Measurements from ENCODE around the gene RANGAP1.

RANGAP1 gene

DNA sequence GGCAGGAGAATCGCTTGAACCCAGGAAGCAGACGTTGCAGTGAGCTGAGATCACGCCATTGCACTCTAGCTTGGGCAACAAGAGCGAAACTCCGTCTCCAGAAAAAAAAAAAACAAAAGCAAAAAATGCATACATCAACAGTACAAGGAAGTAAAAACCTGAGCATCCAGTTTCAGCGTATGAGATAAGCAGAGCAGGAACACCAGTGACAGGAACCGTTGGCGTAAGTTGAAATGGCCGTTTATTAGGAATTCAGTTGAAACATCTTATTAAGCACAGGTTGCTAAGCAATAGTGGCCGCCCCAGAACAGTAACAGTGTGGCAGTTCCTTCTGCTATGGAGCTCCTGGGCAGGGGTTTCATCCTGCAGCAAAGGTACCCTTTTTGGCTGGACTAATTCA, 84.8 kb downstream of the RANGAP1 start:
- Histone ChIP-seq H3K27ac (no peak overlapping the region), H3K9me3 (no peaks in the 10 kb centered on the region), H3K4me1 (peaks cover 0 to 24% (median 15%) of the 10 kb centered on the region in 4 donors), H3K36me3 (no peaks in the 10 kb centered on the region), H3K27me3 (no peaks in the 10 kb centered on the region), H3K4me3 (no peak overlapping the region)
- TF ChIP-seq, protein P1, sequence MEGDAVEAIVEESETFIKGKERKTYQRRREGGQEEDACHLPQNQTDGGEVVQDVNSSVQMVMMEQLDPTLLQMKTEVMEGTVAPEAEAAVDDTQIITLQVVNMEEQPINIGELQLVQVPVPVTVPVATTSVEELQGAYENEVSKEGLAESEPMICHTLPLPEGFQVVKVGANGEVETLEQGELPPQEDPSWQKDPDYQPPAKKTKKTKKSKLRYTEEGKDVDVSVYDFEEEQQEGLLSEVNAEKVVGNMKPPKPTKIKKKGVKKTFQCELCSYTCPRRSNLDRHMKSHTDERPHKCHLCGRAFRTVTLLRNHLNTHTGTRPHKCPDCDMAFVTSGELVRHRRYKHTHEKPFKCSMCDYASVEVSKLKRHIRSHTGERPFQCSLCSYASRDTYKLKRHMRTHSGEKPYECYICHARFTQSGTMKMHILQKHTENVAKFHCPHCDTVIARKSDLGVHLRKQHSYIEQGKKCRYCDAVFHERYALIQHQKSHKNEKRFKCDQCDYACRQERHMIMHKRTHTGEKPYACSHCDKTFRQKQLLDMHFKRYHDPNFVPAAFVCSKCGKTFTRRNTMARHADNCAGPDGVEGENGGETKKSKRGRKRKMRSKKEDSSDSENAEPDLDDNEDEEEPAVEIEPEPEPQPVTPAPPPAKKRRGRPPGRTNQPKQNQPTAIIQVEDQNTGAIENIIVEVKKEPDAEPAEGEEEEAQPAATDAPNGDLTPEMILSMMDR (IDR thresholded peaks at IDR 0.05), result no peak
- DNase-seq, result no peak
- intact Hi-C loops (cut with DNase I; ENCODE audit: low total_unique reads), result no loop called here

DNA sequence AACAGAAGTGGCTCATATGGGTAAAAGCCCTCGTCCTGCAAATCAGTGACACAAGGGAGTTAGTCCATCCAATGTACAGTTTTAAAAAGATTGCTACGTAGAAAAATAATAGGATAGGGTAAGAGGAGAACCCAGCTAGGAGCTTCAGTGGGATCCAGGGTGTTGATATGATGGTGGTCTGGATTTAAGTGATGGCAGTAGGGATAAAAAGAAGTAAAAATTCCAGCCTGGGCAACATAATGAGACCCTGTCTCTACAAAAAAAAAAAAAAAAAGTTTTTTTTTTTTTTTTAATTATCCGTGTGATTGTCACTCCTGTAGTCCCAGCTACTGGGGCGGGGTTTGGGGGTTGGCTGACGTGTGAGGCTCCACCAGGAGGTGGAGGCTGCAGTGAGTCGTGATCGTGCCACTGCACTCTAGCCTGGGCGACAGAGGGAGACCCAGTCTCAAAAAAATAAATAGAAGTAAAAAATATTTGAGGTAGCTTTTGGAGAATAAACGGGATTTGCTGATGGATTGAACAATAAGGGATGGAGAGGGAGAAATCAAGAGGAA, 87.9 kb downstream of the RANGAP1 start:
- peak in 1 of 2 donors; percentile 34 for DNase-seq
- peak overlapping the region; percentile 57 to 90 for H3K4me3 ChIP-seq
- H3K36me3 ChIP-seq, result no peaks in the 10 kb centered on the region
- no peaks in the 10 kb centered on the region for H3K27me3 ChIP-seq
- H3K27ac ChIP-seq, result peak overlapping the region in 1 of 2 donors; percentile 17
- TF ChIP-seq, protein P1 (IDR thresholded peaks at IDR 0.05), result no peak
- H3K4me1 ChIP-seq, result peaks cover 0 to 17% (median 11%) of the 10 kb centered on the region in 4 donors
- intact Hi-C loops (cut with DNase I; ENCODE audit: low total_unique reads), result loop anchor here (5.0 to 10.0 kb wide), 2 partner anchors 103 to 176 kb away; partner anchors contain the start of gene EP300
- no peaks in the 10 kb centered on the region for H3K9me3 ChIP-seq

DNA sequence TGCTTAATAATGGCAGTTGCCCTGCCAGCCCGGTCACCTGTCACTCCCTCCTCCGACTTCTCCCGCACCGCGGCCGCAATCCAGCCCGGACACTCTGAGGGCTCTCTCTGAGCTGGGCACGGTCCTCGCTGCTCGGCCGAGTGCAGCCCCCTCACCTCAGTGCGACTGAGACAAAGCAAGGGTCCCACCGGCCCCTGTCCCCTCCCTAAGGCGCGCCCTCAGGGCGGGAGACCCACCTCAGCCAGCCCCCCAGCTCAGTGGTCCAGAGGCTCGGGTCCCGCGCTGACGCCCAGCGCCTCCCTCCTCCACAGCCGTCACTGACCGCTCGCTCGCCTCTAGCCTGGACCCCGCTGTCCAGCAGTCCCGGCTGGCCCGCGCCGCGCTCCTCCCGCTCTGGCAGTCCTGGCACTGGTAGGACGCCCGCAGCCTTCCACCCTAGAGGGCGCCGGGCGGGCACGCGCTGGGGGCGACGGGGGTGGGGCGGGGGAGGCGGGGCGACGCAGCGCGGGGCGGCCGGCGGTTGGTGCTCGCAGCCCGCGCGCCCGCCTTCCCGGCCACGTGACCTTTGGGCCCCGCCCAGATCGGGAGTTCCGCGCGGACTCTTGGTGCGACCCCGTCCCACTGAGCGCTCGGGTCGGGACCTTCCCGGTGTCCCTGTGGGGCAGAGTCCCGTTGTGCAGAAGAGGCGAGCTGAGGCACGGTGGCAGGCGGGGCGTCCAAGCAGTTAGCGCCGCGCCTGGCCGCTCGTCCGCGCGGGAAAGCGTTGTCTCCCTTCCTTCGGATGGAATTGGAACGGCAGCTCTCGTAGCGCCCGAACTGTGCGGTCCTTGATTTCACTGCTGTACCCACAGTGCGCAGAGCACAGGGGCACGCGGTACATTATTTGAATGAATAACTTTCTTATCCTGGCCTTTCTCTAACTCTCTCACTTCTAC, 88.7 kb downstream of the RANGAP1 start:
- intact Hi-C loops (cut with DNase I; ENCODE audit: low total_unique reads), result loop anchor here (5.0 to 10.0 kb wide), 2 partner anchors 103 to 175 kb away; partner anchors contain the start of gene EP300
- peak overlapping the region in 1 of 2 donors; percentile 42 for H3K27ac ChIP-seq
- peak; percentile 71 to 86 for DNase-seq

More for the DNA sequence above, 88.7 kb downstream of the RANGAP1 start:
- Histone ChIP-seq H3K4me3 (peak overlapping the region; percentile 57 to 90), H3K36me3 (no peaks in the 10 kb centered on the region), H3K4me1 (peaks cover 0 to 17% (median 11%) of the 10 kb centered on the region in 4 donors), H3K9me3 (no peaks in the 10 kb centered on the region), H3K27me3 (no peaks in the 10 kb centered on the region)
- TF ChIP-seq, protein P1 (IDR thresholded peaks at IDR 0.05), result peak in 1 of 2 experiments; percentile 25

All from tibial artery (tissue), 4 donors.